ENCODE measurements around the gene DPP8.

GRCh38 chr15:65517866-65518207 is 348 bp upstream of the DPP8 start:
- TF ChIP-seq MXI1 (IDR thresholded peaks at IDR 0.05; ENCODE audit: low read depth, low read length) = no peak
- no peak for TF ChIP-seq EP300 (IDR thresholded peaks at IDR 0.05; ENCODE audit: borderline replicate concordance in 1 of 2, low read depth in 1 of 2, low read length in 1 of 2)
- TF ChIP-seq USF1 (IDR thresholded peaks at IDR 0.05; ENCODE audit: borderline replicate concordance, low read depth) = no peak
- no peak for TF ChIP-seq CTCF (IDR thresholded peaks at IDR 0.05)
- no peak for TF ChIP-seq JUND (IDR thresholded peaks at IDR 0.05)
